Gastrocnemius medialis (tissue), 4 donors: ENCODE results near the gene RAD54L.

Source experiments
- POLR2A ChIP-seq, 2 donors: fragments of 450-650 bp; IDR thresholded peaks; one replicate each; pipeline ENCODE4 v1.6.1; 2017; ENCODE audit warnings: antibody characterized with exemption in 2 of 2, mild to moderate bottlenecking in 2 of 2, moderate library complexity in 2 of 2
- TF ChIP-seq, protein P1 (sequence below), 5 experiments: fragments of 450-650 bp in 3 of 5; fragments of 200-600 bp in 2 of 5; sonication (generic) in 2 of 5; IDR thresholded peaks in 4 of 5; conservative IDR thresholded peaks in 1 of 5; 1 replicate in 4 of 5; 2 replicates in 1 of 5; pipeline ENCODE4 v1.5.1; 2016 to 2019; ENCODE audit warnings: antibody characterized with exemption in 5 of 5, mild to moderate bottlenecking in 3 of 5, moderate library complexity in 3 of 5

DNA sequence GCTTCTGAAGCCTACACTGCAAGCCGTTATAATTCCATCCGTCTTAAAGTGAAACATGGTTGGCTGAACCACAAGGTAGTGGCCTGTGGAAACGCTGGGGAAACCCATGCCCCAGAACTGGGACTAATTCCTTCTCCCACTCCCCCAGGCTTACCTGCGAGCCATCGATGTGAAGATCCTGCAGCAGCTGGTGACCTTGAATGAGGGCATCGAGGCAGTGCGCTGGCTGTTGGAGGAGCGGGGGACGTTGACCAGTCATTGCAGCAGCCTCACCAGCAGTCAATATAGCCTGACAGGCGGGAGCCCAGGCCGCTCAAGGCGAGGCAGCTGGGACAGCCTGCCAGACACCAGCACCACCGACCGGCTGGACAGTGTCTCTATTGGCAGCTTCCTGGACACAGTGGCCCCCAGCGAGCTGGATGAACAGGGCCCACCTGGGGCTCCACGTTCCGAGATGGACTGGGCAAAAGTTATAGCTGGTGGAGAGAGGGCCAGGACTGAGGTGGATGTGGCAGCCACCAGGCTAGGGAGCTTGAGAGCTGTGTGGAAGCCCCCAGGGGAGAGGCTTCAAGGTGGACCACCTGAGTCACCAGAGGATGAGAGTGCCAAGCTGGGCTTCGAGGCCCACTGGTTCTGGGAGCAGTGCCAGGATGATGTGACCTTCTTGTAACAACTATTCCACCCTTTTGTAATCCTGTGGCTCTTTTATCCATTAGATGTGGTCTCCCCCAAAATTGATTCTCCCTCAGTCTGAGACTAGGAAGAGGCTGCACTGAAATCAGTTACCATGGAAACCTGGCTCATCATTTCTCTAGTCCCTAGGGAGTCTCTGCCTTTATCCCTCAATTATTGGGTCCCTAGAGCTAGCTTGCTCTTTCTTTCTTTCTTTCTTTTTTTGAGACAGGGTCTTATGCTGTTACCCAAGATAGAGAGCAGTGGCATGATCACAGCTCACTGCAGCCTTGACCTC is 27.7 kb upstream of the RAD54L start:
- TF ChIP-seq, protein P1, sequence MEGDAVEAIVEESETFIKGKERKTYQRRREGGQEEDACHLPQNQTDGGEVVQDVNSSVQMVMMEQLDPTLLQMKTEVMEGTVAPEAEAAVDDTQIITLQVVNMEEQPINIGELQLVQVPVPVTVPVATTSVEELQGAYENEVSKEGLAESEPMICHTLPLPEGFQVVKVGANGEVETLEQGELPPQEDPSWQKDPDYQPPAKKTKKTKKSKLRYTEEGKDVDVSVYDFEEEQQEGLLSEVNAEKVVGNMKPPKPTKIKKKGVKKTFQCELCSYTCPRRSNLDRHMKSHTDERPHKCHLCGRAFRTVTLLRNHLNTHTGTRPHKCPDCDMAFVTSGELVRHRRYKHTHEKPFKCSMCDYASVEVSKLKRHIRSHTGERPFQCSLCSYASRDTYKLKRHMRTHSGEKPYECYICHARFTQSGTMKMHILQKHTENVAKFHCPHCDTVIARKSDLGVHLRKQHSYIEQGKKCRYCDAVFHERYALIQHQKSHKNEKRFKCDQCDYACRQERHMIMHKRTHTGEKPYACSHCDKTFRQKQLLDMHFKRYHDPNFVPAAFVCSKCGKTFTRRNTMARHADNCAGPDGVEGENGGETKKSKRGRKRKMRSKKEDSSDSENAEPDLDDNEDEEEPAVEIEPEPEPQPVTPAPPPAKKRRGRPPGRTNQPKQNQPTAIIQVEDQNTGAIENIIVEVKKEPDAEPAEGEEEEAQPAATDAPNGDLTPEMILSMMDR (IDR thresholded peaks at IDR 0.05 in 4 of 5, conservative IDR thresholded peaks at IDR 0.05 in 1 of 5) = no peak
- TF ChIP-seq POLR2A (IDR thresholded peaks at IDR 0.05) = no peak
